ENCODE results near the gene PPP2R2B. TPM values are rescaled to one million over a fixed set of nuclear protein-coding genes. Genes with fewer than 3 reads are reported as not detected.

PPP2R2B gene
- total RNA-seq, 1 donor from 2014 or later, result not detected

- no peak for DNase-seq (ENCODE audit: low read depth, low spot score)
Observed at GRCh38 chr5:146828385-146828784, 50.2 kb downstream of the PPP2R2B start.

GRCh38 chr5:146827901-146828300 lies 50.7 kb downstream of the PPP2R2B start:
- DNase-seq (ENCODE audit: low read depth, low spot score), result no peak

GRCh38 chr5:146825033-146825432 lies 53.5 kb downstream of the PPP2R2B start:
- no peak for DNase-seq (ENCODE audit: low read depth, low spot score)

- DNase-seq (ENCODE audit: low read depth, low spot score), result no peak
Observed at GRCh38 chr5:146821732-146822131, 56.8 kb downstream of the PPP2R2B start.

- DNase-seq (ENCODE audit: low read depth, low spot score), result no peak
Observed at GRCh38 chr5:146820987-146821386, 57.6 kb downstream of the PPP2R2B start.

GRCh38 chr5:146818822-146819221 lies 59.7 kb downstream of the PPP2R2B start:
- no peak for DNase-seq (ENCODE audit: low read depth, low spot score)

- DNase-seq (ENCODE audit: low read depth, low spot score), result no peak
Observed at GRCh38 chr5:146817973-146818372, 60.6 kb downstream of the PPP2R2B start.

- DNase-seq (ENCODE audit: low read depth, low spot score), result no peak
Observed at GRCh38 chr5:146816775-146817387, 61.7 kb downstream of the PPP2R2B start.

GRCh38 chr5:146815411-146815810 lies 63.1 kb downstream of the PPP2R2B start:
- no peak for DNase-seq (ENCODE audit: low read depth, low spot score)

- no peak for DNase-seq (ENCODE audit: low read depth, low spot score)
Observed at GRCh38 chr5:146813346-146814157, 65.0 kb downstream of the PPP2R2B start.

- DNase-seq (ENCODE audit: low read depth, low spot score), result no peak
Observed at GRCh38 chr5:146805081-146805480, 73.5 kb downstream of the PPP2R2B start.

- no peak for DNase-seq (ENCODE audit: low read depth, low spot score)
Observed at GRCh38 chr5:146802945-146803522, 75.5 kb downstream of the PPP2R2B start.

- no peak for DNase-seq (ENCODE audit: low read depth, low spot score)
Observed at GRCh38 chr5:146799671-146800070, 78.9 kb downstream of the PPP2R2B start.

- DNase-seq (ENCODE audit: low read depth, low spot score), result no peak
Observed at GRCh38 chr5:146799231-146799630, 79.3 kb downstream of the PPP2R2B start.

- DNase-seq (ENCODE audit: low read depth, low spot score), result no peak
Observed at GRCh38 chr5:146797658-146798057, 80.9 kb downstream of the PPP2R2B start.

GRCh38 chr5:146796911-146797310 lies 81.6 kb downstream of the PPP2R2B start:
- no peak for DNase-seq (ENCODE audit: low read depth, low spot score)

GRCh38 chr5:146796144-146796543 lies 82.4 kb downstream of the PPP2R2B start:
- DNase-seq (ENCODE audit: low read depth, low spot score), result no peak

GRCh38 chr5:146794326-146795029 lies 84.1 kb downstream of the PPP2R2B start:
- no peak for DNase-seq (ENCODE audit: low read depth, low spot score)

GRCh38 chr5:146793709-146794108 lies 84.8 kb downstream of the PPP2R2B start:
- no peak for DNase-seq (ENCODE audit: low read depth, low spot score)

- no peak for DNase-seq (ENCODE audit: low read depth, low spot score)
Observed at GRCh38 chr5:146791471-146791870, 87.1 kb downstream of the PPP2R2B start.

GRCh38 chr5:146789712-146790653 lies 88.6 kb downstream of the PPP2R2B start:
- DNase-seq (ENCODE audit: low read depth, low spot score), result no peak

Data from pulmonary artery endothelial cell (primary cell).